NCI-H2171 treated with DMSO at 0.1 percent for 48 hours (cell line): ENCODE data around the gene TMEM127.
"Not testable (repeated sequence)": the region's sequence is repeated elsewhere in the genome, so short reads cannot be mapped to it uniquely, and the experiment has no call there.

Experiments used
- DNase-seq: peaks from one replicate; lab custom pipeline; 2025; lab: John Stamatoyannopoulos, UW

The TMEM127 gene

GRCh38 chr2:96265840-96266679 lies at the start of gene TMEM127, which contains the start of gene CIAO1:
TMEM127 (minus strand) TSS chr2:96265997; CDS start chr2:96265381, 616 bp downstream.
CIAO1 (plus strand) TSS chr2:96266225; CDS start chr2:96266351, 126 bp downstream.
- DNase-seq = peak; percentile 98

- no peak for DNase-seq
Observed at GRCh38 chr2:96315005-96315399, 49.2 kb upstream of the TMEM127 start.

GRCh38 chr2:96308248-96308647 lies 42.5 kb upstream of the TMEM127 start:
- DNase-seq = peak; percentile 5

GRCh38 chr2:96306370-96306769 lies 40.6 kb upstream of the TMEM127 start:
- DNase-seq = no peak

- no peak for DNase-seq
Observed at GRCh38 chr2:96305979-96306308, 40.1 kb upstream of the TMEM127 start.

- peak; percentile 95 for DNase-seq
Observed at GRCh38 chr2:96305091-96305978, 39.5 kb upstream of the TMEM127 start, which contains the start of gene SNRNP200. SNRNP200 (minus strand) TSS chr2:96305546; CDS start chr2:96305437, 109 bp downstream.

GRCh38 chr2:96304606-96305005 lies 38.8 kb upstream of the TMEM127 start:
- DNase-seq = no peak

- DNase-seq = no peak
Observed at GRCh38 chr2:96301865-96302264, 36.1 kb upstream of the TMEM127 start.

- DNase-seq = no peak
Observed at GRCh38 chr2:96296925-96297324, 31.1 kb upstream of the TMEM127 start.

- not testable (repeated sequence) for DNase-seq
Observed at GRCh38 chr2:96294271-96294670, 28.5 kb upstream of the TMEM127 start.

GRCh38 chr2:96291751-96292150 lies 26.0 kb upstream of the TMEM127 start:
- no peak for DNase-seq

- DNase-seq = no peak
Observed at GRCh38 chr2:96287273-96287856, 21.6 kb upstream of the TMEM127 start.

- DNase-seq = no peak
Observed at GRCh38 chr2:96276787-96277499, 11.1 kb upstream of the TMEM127 start.

GRCh38 chr2:96274355-96275056 lies 8.7 kb upstream of the TMEM127 start:
- no peak for DNase-seq

GRCh38 chr2:96273763-96274162 lies 8.0 kb upstream of the TMEM127 start:
- no peak for DNase-seq

- DNase-seq = no peak
Observed at GRCh38 chr2:96271995-96272394, 6.2 kb upstream of the TMEM127 start.

GRCh38 chr2:96267159-96267971 lies 1.6 kb upstream of the TMEM127 start:
- DNase-seq = peak; percentile 26

GRCh38 chr2:96265349-96265839 lies 403 bp downstream of the TMEM127 start:
- peak; percentile 64 for DNase-seq

GRCh38 chr2:96264656-96265348 lies 995 bp downstream of the TMEM127 start:
- DNase-seq = peak; percentile 53
